PC-9 (cell line): ENCODE measurements around the gene AKR1C3. TPM values are rescaled to one million over a fixed set of nuclear protein-coding genes. Genes with fewer than 3 reads are reported as not detected.
A peak's percentile ranks its signal among the peaks of the same experiment; 100 is the strongest.

Experiments used
- BruUV-seq: library from RNA; stranded (reverse); fragments of 400-500 nt; replicated peaks from 2 replicates; lab custom pipeline; 2021; lab: Mats Ljungman, UMichigan
- CTCF ChIA-PET: fragments of 300-600 bp; sonication (Branson Sonifier 250); formaldehyde crosslinking; loops from one replicate; lab custom pipeline; 2022; ENCODE audit warnings: antibody characterized with exemption; lab: Charles Lee
- POLR2A ChIA-PET: fragments of 300-600 bp; sonication (Branson Sonifier 250); formaldehyde crosslinking; loops from one replicate; lab custom pipeline; 2022; ENCODE audit warnings: antibody characterized with exemption; ENCODE audit not compliant: unreplicated experiment; lab: Charles Lee
- DNase-seq, 2 experiments: peaks; one replicate each; pipeline versions ENCODE4 v3.0.0 to v3.0.0-alpha.2; 2015 to 2022; ENCODE audit warnings: mixed read lengths in 1 of 2
- H2AFZ ChIP-seq: fragments of 200-600 bp; sonication (generic); 2 replicates; pipeline ENCODE4 v1.8.1; 2017; ENCODE audit warnings: antibody characterized with exemption
- H3F3A ChIP-seq: fragments of 200-600 bp; sonication (generic); 2 replicates; pipeline ENCODE4 v1.8.1; 2017; ENCODE audit warnings: antibody characterized with exemption, mild to moderate bottlenecking, low read depth; ENCODE audit not compliant: insufficient read depth
- H3K27ac ChIP-seq: fragments of 200-600 bp; sonication (generic); 2 replicates; pipeline ENCODE4 v1.6.1; 2016; ENCODE audit warnings: mixed run types
- H3K27me3 ChIP-seq: fragments of 200-600 bp; sonication (generic); 2 replicates; pipeline ENCODE4 v1.6.1; 2016; ENCODE audit warnings: low read depth, mixed run types; ENCODE audit not compliant: insufficient read depth
- H3K36me3 ChIP-seq: fragments of 200-600 bp; sonication (generic); 2 replicates; pipeline ENCODE4 v1.6.1; 2016; ENCODE audit warnings: low read depth, mixed run types
- H3K4me1 ChIP-seq: fragments of 200-600 bp; sonication (generic); replicated peaks from 2 replicates; pipeline ENCODE4 v1.6.1; 2016; ENCODE audit warnings: mixed run types; ENCODE audit not compliant: insufficient read depth
- H3K4me2 ChIP-seq: fragments of 200-600 bp; sonication (generic); 2 replicates; pipeline ENCODE4 v1.6.1; 2017; ENCODE audit warnings: mixed run types
- H3K4me3 ChIP-seq: fragments of 200-600 bp; sonication (generic); 2 replicates; pipeline ENCODE4 v1.6.1; 2016; ENCODE audit warnings: mixed run types
- H3K79me2 ChIP-seq: fragments of 200-600 bp; sonication (generic); 2 replicates; pipeline ENCODE4 v1.6.1; 2017; ENCODE audit warnings: low read depth, mixed run types
- H3K9me2 ChIP-seq: fragments of 200-600 bp; sonication (generic); 2 replicates; pipeline ENCODE4 v1.8.1; 2017; ENCODE audit warnings: mild to moderate bottlenecking; ENCODE audit not compliant: insufficient read depth
- H3K9me3 ChIP-seq: fragments of 200-600 bp; sonication (generic); 2 replicates; pipeline ENCODE4 v1.8.1; 2016; ENCODE audit warnings: low read depth; ENCODE audit not compliant: insufficient read depth
- H4K20me1 ChIP-seq: fragments of 200-600 bp; sonication (generic); 2 replicates; pipeline ENCODE4 v1.8.1; 2017; ENCODE audit not compliant: insufficient read depth
- EZH2 ChIP-seq: fragments of 200-600 bp; sonication (generic); IDR thresholded peaks from 2 replicates; pipeline ENCODE4 v1.8.0; 2017; ENCODE audit warnings: antibody characterized with exemption, low read depth
- intact Hi-C: fragments of 100-400 bp; cut with micrococcal nuclease; formaldehyde crosslinking; loops from one replicate; pipeline ENCODE4 v1.10.0; 2022; ENCODE audit not compliant: unreplicated experiment
- total RNA-seq: library from RNA; stranded (reverse); gene quantifications from 2 replicates; pipeline ENCODE4 v1.2.3, GENCODE V29; 2021
- TF ChIP-seq, protein P1 (sequence below): fragments of 200-600 bp; sonication (generic); conservative IDR thresholded peaks from 2 replicates; pipeline ENCODE4 v1.6.1; 2017; ENCODE audit warnings: mixed run types, antibody characterized with exemption, mild to moderate bottlenecking, moderate library complexity

Gene AKR1C3
- total RNA-seq, 1 experiment from 2014 or later = 1,870 TPM

DNA sequence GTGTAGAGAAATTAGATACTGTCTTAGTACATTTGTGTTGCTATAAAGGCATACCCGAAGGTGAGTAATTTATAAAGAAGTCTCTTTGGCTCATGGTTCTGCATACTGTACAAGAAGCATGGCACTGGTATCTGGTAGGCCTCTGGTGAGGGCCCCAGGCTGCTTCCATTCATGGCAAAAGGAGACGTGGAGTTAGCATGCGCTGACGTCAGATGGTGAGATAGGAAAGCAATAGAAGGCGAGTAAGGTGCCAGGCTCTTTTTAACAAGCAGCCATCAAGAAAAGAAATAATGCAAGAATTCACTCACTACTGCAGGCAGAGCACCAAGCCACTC is 52.7 kb downstream of the AKR1C3 start:
- no peaks in the 10 kb centered on the region for H4K20me1 ChIP-seq
- intact Hi-C loops = no loop called here
- no peak overlapping the region for H2AFZ ChIP-seq
- H3K9me3 ChIP-seq = peaks cover 6% of the 10 kb centered on the region; the same call in 1 of the 2 replicates
- ChIA-PET CTCF (no interaction called here), POLR2A (interaction anchor here (0.7 kb wide), 1 partner anchor 49 kb away, joined by 4 read pairs; no protein-coding TSS in a partner anchor)
- no peak overlapping the region for H3K4me3 ChIP-seq
- no peaks in the 10 kb centered on the region for H3K27me3 ChIP-seq
- H3K9me2 ChIP-seq = no peaks in the 10 kb centered on the region
- TF ChIP-seq EZH2 = no peak
- TF ChIP-seq, protein P1, sequence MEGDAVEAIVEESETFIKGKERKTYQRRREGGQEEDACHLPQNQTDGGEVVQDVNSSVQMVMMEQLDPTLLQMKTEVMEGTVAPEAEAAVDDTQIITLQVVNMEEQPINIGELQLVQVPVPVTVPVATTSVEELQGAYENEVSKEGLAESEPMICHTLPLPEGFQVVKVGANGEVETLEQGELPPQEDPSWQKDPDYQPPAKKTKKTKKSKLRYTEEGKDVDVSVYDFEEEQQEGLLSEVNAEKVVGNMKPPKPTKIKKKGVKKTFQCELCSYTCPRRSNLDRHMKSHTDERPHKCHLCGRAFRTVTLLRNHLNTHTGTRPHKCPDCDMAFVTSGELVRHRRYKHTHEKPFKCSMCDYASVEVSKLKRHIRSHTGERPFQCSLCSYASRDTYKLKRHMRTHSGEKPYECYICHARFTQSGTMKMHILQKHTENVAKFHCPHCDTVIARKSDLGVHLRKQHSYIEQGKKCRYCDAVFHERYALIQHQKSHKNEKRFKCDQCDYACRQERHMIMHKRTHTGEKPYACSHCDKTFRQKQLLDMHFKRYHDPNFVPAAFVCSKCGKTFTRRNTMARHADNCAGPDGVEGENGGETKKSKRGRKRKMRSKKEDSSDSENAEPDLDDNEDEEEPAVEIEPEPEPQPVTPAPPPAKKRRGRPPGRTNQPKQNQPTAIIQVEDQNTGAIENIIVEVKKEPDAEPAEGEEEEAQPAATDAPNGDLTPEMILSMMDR = no peak
- peaks cover 6% of the 10 kb centered on the region; the same call in 1 of the 2 replicates for H3F3A ChIP-seq
- no peaks in the 10 kb centered on the region for H3K79me2 ChIP-seq
- no peak for DNase-seq
- H3K4me1 ChIP-seq = peaks cover 23% of the 10 kb centered on the region
- BruUV-seq = no TSS peak
- H3K36me3 ChIP-seq = no peaks in the 10 kb centered on the region
- no peak overlapping the region for H3K27ac ChIP-seq
- H3K4me2 ChIP-seq = no peak overlapping the region

DNA sequence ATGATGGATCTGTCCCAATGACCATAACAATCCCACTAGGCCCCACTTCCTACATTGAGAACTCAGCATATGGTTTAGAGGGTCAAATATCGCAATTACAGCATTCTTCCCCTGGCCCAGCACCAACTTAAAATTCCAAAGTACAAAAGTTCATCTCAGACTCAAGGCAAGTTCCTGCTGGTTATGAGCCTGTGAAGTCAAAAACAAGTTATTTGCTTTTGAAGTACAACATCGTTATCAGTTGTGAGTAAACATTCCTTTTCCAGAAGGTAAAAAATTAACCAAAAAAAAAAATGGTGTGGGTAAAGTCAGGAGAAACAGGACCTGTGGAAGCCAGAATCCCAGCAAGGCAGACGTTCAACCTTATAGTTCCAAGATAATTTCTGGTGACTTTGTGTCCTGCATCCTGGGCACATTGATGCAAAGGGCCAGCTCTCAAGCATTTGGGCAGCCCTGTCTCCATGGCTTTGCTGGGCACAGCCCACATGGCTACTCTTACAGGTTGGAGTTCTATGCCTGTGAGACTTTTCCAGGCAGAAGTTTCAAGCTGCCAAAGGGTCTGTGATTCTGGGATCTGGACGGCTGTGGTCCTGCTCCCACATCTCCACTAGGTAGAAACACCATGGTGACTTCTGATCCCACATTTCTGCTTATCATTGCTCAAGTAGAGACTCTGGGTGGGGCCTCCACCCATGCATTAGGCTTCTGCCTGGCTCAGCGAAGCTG is 53.2 kb downstream of the AKR1C3 start:
- TF ChIP-seq, protein P1 = no peak
- no peak for TF ChIP-seq EZH2
- peaks cover 6% of the 10 kb centered on the region; the same call in 1 of the 2 replicates for H3K9me3 ChIP-seq
- no peak for DNase-seq
- no peaks in the 10 kb centered on the region for H4K20me1 ChIP-seq
- H3K36me3 ChIP-seq = no peaks in the 10 kb centered on the region
- H3F3A ChIP-seq = peaks cover 6% of the 10 kb centered on the region; the same call in 1 of the 2 replicates
- peak overlapping the region; percentile 49 for H3K4me2 ChIP-seq
- H2AFZ ChIP-seq = peak overlapping the region; percentile 72
- peaks cover 23% of the 10 kb centered on the region for H3K4me1 ChIP-seq
- H3K79me2 ChIP-seq = no peaks in the 10 kb centered on the region
- POLR2A ChIA-PET = interaction anchor here (0.5 kb wide), 1 partner anchor 52 kb away, joined by 6 read pairs; no protein-coding TSS in a partner anchor
- no TSS peak for BruUV-seq
- intact Hi-C loops = no loop called here
- H3K4me3 ChIP-seq = no peak overlapping the region
- CTCF ChIA-PET = no interaction called here
- no peaks in the 10 kb centered on the region for H3K27me3 ChIP-seq
- peak overlapping the region; percentile 77 for H3K27ac ChIP-seq
- H3K9me2 ChIP-seq = no peaks in the 10 kb centered on the region

DNA sequence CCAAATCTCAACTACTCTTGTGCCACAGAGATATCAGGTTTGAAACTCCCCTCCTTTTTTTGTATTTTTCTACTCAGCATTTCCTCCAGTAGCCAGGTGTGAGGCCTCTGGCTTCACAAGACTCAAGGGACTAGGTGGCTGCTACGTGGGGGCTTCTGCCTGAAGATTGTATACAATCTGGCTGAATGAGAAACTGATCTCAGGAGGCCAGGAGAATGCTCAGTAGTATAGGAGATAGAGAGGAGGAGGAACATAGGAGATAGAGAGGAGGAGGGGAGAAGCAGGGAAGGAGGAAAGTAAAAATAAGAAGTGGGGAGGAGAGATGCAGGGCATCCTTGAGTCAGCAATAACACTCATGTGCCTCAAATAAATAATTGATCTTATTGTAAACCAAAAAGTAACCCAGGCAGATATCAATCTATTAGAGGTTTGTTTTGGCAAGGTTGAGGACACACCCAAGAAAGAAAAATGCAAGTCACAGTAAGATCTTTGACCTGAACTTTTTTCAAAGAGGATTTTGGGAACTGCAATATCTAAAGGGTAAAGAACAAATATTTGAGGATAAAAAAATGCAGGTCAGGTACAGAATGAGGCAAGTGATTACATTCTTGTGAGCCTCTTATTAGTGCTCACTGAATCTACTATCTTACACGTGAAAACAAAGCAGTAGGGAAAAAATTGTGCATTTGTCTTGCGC is 53.9 kb downstream of the AKR1C3 start:
- ChIA-PET POLR2A (interaction anchor here (0.5 kb wide), 1 partner anchor 53 kb away, joined by 6 read pairs; no protein-coding TSS in a partner anchor), CTCF (no interaction called here)
- H2AFZ ChIP-seq = peak overlapping the region; percentile 72
- H4K20me1 ChIP-seq = no peaks in the 10 kb centered on the region
- no TSS peak for BruUV-seq
- DNase-seq = peak in 1 of 2 experiments; percentile 67
- H3K79me2 ChIP-seq = no peaks in the 10 kb centered on the region
- intact Hi-C loops = no loop called here
- peak overlapping the region; percentile 49 for H3K4me2 ChIP-seq
- H3K36me3 ChIP-seq = no peaks in the 10 kb centered on the region
- H3K4me3 ChIP-seq = no peak overlapping the region
- peaks cover 6% of the 10 kb centered on the region; the same call in 1 of the 2 replicates for H3F3A ChIP-seq
- peak overlapping the region; percentile 77 for H3K27ac ChIP-seq
- peaks cover 6% of the 10 kb centered on the region; the same call in 1 of the 2 replicates for H3K9me3 ChIP-seq
- peaks cover 23% of the 10 kb centered on the region for H3K4me1 ChIP-seq
- no peaks in the 10 kb centered on the region for H3K27me3 ChIP-seq
- no peak for TF ChIP-seq EZH2
- TF ChIP-seq, protein P1 = no peak
- H3K9me2 ChIP-seq = no peaks in the 10 kb centered on the region
